K562 (cell line): ENCODE measurements around the gene TTLL9. TPM values are rescaled to one million over a fixed set of nuclear protein-coding genes. Genes with fewer than 3 reads are reported as not detected.

Source experiments
- GATAD2B ChIP-seq: fragments of 450-650 bp; IDR thresholded peaks from 2 replicates; pipeline ENCODE4 v1.6.1; 2017; ENCODE audit warnings: mild to moderate bottlenecking, borderline replicate concordance
- HDAC1 ChIP-seq, 2 experiments: fragments of 450-650 bp; IDR thresholded peaks; 2 replicates each; pipeline ENCODE4 v1.6.1; 2016 to 2017; ENCODE audit warnings: inconsistent platforms in 1 of 2, mild to moderate bottlenecking in 1 of 2, moderate library complexity in 1 of 2
- PYGO2 ChIP-seq: fragments of 450-650 bp; IDR thresholded peaks from 2 replicates; pipeline ENCODE4 v1.6.1; 2016; ENCODE audit warnings: mild to moderate bottlenecking, missing genetic modification characterization, moderate library complexity, missing compliant biosample characterization
- SMARCA5 ChIP-seq: fragments of 450-650 bp; IDR thresholded peaks from 2 replicates; pipeline ENCODE4 v1.6.1; 2016
- SRF ChIP-seq, 2 experiments: fragments of 250-450, 450-650 bp in 1 of 2; sonication (Bioruptor Pico) in 1 of 2; sonication (generic) in 1 of 2; formaldehyde crosslinking; IDR thresholded peaks; 2 replicates each; pipeline versions ENCODE4 v1.5.0 to v1.5.1; 2020 to 2022; ENCODE audit warnings: mild to moderate bottlenecking in 1 of 2, missing genetic modification reagents in 1 of 2
- THRA ChIP-seq: fragments of 450-650 bp; IDR thresholded peaks from 2 replicates; pipeline ENCODE4 v1.6.1; 2017; ENCODE audit warnings: mild to moderate bottlenecking, moderate library complexity
- ZNF764 ChIP-seq: fragments of 250-450 bp; sonication (Bioruptor Pico); IDR thresholded peaks from 2 replicates; pipeline ENCODE4 v1.4.0; 2020; ENCODE audit warnings: low read depth, mild to moderate bottlenecking, moderate library complexity
- polyA plus RNA-seq, 8 experiments: library from polyadenylated mRNA; depleted of rRNA in 4 of 8; stranded (reverse) in 5 of 8; unstranded in 3 of 8; fragments of >200 nt; fragmentation: Nextera tagmentation in 2 of 8; fragmentation: Illumina TruSeq in 1 of 8; extraction: Ambion mirVana in 2 of 8; extraction: Trizol in 1 of 8; gene quantifications; 2 replicates each; pipeline versions ENCODE4 v1.2.1 to v1.2.3, GENCODE V29; 2011 to 2014; ENCODE audit warnings: inconsistent platforms in 1 of 8, missing spikeins in 1 of 8
- total RNA-seq, 7 experiments: library from RNA; depleted of rRNA in 6 of 7; stranded (reverse); fragments of >200 nt in 6 of 7; fragmentation: Illumina TruSeq in 2 of 7; extraction: Trizol in 2 of 7; gene quantifications; 2 replicates each; pipeline versions ENCODE4 v1.2.1 to v1.2.3, GENCODE V29; 2011 to 2021; ENCODE audit warnings: low replicate concordance in 1 of 7
- TF ChIP-seq, protein P1 (sequence below), 2 experiments: fragments of 450-650 bp; formaldehyde crosslinking in 1 of 2; IDR thresholded peaks; 2 replicates each; pipeline versions ENCODE4 v1.4.0 to v1.6.1; 2014 to 2020; ENCODE audit warnings: mild to moderate bottlenecking in 2 of 2, borderline replicate concordance in 1 of 2, low read depth in 1 of 2

TTLL9 gene
- total and polyA plus RNA-seq, 9 of the 15 experiments (the other 6 are each of a cell fraction or from before 2014, with no cell fraction given) = 0.06 to 0.07 TPM; not detected in 7

- TF ChIP-seq, protein P1, sequence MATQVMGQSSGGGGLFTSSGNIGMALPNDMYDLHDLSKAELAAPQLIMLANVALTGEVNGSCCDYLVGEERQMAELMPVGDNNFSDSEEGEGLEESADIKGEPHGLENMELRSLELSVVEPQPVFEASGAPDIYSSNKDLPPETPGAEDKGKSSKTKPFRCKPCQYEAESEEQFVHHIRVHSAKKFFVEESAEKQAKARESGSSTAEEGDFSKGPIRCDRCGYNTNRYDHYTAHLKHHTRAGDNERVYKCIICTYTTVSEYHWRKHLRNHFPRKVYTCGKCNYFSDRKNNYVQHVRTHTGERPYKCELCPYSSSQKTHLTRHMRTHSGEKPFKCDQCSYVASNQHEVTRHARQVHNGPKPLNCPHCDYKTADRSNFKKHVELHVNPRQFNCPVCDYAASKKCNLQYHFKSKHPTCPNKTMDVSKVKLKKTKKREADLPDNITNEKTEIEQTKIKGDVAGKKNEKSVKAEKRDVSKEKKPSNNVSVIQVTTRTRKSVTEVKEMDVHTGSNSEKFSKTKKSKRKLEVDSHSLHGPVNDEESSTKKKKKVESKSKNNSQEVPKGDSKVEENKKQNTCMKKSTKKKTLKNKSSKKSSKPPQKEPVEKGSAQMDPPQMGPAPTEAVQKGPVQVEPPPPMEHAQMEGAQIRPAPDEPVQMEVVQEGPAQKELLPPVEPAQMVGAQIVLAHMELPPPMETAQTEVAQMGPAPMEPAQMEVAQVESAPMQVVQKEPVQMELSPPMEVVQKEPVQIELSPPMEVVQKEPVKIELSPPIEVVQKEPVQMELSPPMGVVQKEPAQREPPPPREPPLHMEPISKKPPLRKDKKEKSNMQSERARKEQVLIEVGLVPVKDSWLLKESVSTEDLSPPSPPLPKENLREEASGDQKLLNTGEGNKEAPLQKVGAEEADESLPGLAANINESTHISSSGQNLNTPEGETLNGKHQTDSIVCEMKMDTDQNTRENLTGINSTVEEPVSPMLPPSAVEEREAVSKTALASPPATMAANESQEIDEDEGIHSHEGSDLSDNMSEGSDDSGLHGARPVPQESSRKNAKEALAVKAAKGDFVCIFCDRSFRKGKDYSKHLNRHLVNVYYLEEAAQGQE (IDR thresholded peaks at IDR 0.05; ENCODE audit: borderline replicate concordance) = peak; percentile 100
- TF ChIP-seq, protein P1 (CRISPR knock-in tag; IDR thresholded peaks at IDR 0.05; ENCODE audit: low read depth) = peak; percentile 100
- TF ChIP-seq GATAD2B (no peak), HDAC1 (IDR thresholded peaks at IDR 0.05) (peak in 1 of 2 experiments; percentile 98; a peak in 2 of 4 replicates), ZNF764 (no peak), SMARCA5 (no peak), PYGO2 (no peak), SRF (CRISPR knock-in tag; IDR thresholded peaks at IDR 0.05) (peak in 1 of 2 experiments; percentile 98; a peak in 2 of 4 replicates), THRA (no peak)
Observed at GRCh38 chr20:31968291-31969126, 98.1 kb downstream of the TTLL9 start (continued).
